ENCODE results near the gene PHLDA1.

DNA sequence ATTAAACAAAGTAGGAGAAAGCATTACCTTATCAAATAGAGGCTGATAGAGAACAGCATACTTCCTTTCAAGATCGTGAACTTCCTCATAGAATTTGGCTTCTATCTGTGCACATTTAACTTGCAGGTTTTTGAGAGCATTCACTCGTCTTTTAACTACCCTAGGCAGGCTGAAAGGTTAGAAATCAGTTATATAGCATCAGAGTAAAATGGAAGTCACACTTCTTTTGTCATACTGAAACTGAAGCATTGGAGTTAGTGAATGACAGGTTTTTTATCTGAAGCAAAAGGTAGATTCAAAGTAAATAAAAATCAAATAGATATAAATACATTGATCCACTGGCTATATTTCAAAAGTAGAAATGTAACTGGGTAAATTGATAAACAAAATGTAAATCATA is 28.5 kb upstream of the PHLDA1 start:
- TF ChIP-seq, protein P1, sequence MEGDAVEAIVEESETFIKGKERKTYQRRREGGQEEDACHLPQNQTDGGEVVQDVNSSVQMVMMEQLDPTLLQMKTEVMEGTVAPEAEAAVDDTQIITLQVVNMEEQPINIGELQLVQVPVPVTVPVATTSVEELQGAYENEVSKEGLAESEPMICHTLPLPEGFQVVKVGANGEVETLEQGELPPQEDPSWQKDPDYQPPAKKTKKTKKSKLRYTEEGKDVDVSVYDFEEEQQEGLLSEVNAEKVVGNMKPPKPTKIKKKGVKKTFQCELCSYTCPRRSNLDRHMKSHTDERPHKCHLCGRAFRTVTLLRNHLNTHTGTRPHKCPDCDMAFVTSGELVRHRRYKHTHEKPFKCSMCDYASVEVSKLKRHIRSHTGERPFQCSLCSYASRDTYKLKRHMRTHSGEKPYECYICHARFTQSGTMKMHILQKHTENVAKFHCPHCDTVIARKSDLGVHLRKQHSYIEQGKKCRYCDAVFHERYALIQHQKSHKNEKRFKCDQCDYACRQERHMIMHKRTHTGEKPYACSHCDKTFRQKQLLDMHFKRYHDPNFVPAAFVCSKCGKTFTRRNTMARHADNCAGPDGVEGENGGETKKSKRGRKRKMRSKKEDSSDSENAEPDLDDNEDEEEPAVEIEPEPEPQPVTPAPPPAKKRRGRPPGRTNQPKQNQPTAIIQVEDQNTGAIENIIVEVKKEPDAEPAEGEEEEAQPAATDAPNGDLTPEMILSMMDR (conservative IDR thresholded peaks at IDR 0.05; ENCODE audit: low read depth, low read length) = no peak
- no peak for TF ChIP-seq EZH2phosphoT487 (IDR thresholded peaks at IDR 0.05; ENCODE audit: borderline replicate concordance, low read length)

Measured in PC-3 (cell line).